GM18867 (cell line): ENCODE data around the gene PLA1A.

ENCODE experiments used
- ATAC-seq: cut with Tn5 transposase; IDR thresholded peaks from one replicate; pipeline ENCODE4 v1.9.1; 2021; ENCODE audit warnings: mild to moderate bottlenecking, moderate library complexity; ENCODE audit not compliant: unreplicated experiment

PLA1A gene

DNA sequence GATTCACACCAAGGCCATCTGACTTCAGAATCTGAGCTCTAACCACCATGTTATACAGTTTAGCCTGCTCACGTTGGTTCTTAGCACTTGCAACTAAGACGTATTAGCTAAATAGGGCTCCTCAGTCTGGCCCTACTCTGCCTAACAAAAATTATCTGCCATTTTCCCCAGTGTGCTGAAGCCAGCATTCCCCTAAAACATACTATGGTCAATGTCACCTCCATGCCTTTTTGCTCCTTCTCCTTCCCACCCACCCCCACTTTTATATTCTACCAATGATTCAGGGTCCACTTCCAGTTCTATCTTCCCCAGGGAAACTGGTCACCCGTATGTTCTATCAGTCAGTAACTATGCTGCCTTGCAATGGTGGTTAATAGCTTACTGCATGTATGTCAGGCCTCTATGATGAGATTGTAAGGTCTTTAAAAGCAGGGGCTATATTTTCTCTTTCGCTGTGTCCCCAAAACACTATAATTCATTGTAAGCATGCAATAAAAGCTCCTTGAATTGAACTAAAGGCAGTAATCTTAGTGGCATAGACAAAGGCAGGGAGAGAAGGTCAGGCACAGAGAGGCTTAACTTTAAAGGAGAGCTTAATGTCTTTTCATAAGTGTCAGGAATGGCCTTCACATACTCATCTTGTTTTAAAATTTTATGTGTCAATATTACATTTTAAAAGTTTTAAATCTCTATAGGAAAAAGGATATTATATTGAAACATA, 39.4 kb downstream of the PLA1A start:
- no peak for ATAC-seq

DNA sequence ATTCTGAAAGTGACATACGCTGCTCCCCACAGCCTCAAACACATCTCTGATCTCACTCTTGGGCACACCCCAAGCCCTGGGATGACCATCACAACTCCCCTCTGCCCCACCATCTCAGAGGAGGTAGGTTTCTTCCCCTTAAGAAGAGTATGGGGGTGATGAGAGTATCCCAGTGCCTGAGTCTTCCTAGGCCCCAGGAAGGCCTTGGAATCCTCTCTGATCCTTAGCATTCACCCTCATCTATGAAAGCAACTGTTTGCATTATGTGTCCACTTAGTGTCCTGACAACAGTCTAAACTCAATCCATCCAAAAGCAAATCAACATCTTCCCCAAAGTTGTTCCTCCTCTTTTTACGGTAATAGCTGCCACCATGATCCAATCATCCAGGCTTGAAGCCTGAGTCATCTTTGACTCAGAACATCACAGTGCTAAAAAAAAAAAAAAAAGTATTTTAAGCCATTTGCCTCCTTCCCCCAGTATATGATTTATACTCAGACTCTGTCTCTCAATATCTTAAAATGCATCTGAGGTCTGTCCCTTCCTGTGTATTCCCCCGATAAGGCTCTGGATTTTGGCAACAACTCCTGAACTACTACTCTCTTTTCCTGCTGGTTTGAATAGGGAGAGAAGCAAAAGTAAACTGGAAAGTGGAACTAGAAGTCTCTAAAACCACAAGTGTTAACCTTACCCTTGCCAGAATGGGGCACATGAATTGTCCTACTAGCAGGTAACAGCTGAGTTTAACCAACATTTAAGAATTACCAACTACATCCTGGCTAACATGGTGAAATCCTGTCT, 40.2 kb downstream of the PLA1A start:
- ATAC-seq = peak; percentile 42

DNA sequence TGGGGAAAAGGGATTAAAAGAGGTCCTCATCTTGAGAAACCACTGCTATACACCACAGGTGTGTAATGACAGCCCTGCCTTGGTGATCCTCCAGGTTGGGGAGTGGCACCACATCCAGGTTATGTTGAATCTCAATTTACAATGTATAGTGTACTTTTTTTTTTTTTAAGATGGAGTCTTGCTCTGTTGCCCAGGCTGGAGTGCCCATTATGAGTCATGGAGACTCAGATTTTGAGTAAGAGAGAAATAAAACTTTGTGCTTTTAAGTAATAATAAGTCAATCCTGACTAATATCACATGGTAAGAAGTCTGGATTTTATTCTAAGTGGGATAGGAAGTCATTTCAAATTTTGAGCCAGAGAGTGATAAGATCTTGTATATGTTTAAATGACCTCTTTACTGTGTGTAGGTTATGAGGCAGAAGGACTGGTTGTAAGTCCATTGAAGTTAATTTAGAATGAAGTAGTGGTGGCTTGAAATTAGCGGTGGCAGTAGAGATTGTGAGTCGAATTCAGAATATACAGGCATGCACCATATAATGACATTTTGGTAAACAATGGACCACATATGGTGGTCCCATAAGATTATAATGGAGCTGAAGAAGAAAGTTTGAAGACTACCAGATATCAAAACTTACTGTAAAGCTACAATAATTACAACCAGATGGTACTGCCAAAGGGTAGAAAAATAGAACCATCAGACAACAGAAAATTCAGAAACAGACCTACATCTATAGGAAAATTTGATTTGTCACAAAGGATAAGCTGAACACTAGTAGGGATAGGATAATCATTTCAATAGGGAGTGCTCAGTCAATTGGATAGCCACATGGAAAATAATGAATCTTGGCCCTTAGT, 42.0 kb downstream of the PLA1A start:
- no peak for ATAC-seq

DNA sequence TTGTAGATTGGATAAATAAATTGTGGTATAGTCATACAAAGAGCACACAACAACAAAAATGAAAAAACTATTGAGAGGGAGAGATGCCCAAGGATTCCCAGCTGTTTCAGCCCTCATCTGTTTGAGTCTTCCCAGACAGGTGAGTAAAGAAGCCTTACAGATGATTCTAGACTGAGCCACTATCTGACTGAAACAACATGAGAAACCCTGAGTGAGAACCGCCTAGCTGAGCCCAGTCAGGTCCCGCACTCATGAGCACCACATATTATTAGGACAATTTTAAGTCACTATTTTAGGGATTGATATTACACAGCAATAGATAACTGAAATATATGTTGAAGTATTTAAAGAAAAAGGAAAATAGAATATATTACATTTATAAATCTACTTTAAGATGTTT, 43.7 kb downstream of the PLA1A start:
- ATAC-seq = no peak

DNA sequence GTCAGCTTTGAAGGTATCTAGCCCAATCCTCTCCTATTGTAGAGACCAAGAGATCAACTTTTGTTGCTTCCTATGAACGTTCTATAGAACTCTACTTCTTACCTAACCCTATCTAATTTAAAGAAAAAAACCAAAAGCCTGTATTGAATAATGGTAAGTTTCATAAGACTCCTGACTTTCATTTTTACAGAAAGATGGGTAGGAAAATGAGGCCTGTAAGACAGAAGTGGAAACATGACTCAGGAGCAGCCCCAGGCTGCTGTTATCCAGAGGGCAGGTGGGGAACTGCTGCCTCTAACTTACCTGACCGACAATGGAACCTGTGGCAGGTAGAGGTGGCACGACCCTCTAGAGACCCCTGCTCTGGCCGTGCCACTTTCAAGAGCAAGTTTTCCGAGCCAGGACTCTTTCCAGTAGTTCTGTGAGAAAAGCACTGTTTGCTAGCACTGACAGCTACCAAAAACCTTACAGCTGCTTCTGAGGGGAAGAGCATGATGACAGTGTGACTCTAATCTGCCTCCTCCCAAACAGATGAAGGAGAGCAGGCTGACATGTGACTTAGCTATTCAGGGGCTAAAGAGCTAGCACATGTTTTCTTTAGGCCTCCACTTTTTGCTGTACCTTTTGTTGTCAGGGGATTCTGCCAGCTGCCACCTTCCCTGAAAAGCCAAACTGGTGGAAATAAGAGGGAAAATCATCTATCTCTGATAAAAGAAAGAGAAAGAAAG, 45.2 kb downstream of the PLA1A start:
- no peak for ATAC-seq

DNA sequence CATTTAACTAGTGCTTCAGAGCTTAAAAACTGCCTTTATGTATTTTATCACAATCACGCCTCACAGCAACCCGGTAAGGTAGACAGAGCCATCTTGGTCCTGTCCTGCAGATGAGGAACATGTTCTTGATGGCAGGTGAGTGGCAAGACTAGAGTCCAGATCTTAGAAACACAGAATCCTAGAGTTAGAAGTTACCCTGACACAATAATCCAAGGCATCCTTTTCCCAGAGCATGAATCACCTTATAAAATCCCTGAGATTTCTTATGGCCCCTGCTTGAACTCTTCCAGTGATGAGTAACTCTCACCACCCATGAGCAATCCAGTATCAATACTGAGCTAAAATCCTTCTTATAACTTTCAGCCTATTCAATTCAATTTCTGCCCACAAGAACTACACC, 45.8 kb downstream of the PLA1A start:
- ATAC-seq = no peak

DNA sequence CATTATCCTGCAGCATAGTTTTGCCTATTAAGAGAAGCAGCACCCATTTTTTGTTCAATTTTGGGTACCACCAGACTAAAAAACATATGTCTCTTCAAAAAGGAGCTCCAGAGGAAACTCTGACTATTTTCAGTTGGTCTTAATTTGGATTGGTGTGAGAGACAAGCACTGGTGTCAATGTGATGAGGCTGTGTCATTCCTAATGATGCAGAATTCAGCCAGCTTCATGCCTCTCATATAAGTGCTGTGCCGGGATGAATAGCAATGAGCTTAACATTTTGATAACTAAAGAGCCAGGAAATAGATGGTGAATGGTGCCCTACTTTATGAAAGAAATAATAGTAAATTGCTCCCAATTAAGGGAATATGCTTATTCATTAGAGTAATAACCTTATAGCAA, 46.8 kb downstream of the PLA1A start:
- ATAC-seq = no peak

DNA sequence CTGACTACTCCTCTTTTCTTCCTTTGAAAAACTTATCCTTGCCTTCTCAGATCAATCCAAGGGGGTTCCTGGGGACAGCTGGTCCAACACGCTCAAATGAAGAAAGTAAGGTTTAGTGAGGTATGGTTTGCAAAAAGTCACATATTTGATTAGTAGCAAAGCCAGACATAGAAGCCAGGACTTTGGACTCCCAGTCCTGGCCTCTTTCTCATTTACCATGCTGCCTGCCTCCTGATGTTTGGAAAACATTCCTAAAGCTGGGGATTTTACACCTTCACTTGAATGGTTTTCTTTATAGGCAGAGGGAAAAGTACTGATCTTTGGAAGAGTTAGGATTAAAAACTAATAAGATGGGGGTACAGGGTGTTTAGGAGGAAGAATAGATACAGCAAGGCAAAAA, 48.1 kb downstream of the PLA1A start:
- no peak for ATAC-seq

DNA sequence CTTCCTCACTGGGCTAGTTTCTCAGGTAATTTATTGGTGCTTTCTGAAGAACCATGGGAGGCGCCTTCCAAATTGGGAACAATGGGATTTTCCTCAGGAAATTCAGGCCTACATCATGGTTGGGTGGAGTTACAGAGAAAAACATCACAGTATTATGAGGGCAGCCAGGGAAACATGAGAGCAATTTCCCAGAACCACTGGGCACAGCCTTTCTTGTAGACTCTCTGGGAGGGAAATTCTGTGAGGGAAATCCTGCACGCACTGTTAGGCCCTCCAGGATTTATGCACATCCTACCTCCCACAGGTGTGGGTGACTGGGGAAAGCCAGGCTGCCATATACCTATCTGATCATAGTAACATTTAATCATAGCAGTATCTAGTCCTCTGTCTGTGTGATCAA, 49.5 kb downstream of the PLA1A start:
- ATAC-seq = no peak

DNA sequence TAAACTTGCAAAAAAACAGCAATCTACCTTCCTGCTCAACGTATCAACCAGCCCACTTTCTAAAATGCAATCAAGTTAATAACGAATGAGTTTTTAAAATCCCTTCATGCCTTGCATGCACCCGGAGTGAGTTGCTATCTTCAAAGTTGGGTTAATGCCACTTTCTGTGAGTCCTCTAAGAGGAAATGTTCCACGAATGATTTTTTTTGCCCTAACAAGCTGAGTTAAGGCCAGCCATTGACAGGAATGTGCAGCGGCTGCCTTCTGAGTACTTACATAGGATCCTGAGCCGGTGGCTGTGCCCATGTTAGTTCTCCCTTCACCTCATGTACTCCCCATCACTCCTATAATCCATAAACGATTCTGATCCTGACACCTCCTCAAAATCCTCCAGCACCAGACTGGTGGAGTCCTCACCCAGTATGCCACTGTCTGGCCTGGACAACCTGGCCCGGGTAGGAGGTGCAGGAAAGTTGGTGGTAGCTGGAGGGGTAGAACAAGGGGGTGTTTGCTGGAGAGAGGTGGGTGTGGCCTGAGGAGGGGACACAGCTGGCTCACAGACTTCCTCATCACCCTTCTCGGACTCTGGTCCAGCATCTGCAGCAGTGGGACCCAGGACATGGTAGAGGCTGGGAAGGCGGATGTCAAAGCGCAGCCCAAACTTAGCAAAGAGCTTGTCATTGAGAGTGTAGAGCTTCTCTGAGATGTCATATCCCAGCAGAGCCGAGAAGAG, 50.3 kb downstream of the PLA1A start:
- no peak for ATAC-seq

DNA sequence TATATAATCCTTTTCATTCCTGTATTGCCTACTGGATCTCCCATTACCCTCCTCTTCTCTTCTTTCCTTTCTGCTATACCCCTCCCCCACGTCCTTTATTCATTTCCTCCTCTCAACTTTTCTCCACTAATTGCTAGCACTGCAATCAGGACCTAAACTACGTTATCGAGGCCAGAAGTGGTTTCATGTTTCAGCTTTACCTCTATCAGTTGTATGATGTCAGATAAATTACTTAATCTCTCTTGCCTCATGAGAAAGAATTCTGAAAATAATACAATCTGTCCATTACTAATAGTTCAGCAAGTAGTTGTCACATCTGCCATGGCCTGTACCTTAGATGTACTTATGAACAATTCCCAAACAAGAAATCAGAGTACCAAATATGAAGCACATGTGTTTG, 52.1 kb downstream of the PLA1A start:
- ATAC-seq = no peak

DNA sequence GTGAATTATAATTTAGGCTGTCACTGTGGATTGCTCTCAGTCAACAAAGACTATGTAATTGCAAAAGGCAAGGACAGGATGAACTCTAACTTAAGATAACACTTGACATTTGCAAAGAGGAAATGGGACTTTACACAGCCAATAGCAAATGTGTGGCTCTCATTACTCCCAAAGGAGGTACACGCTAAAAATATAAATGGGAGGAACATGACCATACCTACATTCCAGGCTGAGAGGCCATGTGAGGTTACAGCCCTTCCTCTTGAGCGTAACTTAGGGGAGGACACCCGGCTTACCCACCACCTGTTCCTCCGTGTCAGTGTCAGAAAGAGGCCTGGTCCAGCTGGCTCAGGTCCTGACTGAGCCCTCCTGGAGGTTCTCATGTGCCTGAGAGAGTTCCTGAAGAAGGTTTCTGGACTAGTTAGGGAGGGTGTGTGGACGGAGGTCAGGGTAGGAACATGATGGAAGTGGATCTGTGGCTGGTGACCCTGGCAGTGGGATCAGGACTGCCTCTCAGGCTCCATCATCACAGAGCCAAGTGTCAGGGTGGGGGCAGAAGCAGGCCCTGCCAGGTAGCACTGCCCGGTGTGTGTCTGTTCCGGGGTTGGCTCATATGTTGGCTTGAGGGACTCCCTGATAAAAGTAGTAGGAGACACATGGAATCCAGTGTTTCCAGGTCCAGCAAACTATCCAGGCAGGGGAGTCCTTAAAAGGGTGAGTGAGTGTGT, 54.8 kb downstream of the PLA1A start:
- no peak for ATAC-seq

DNA sequence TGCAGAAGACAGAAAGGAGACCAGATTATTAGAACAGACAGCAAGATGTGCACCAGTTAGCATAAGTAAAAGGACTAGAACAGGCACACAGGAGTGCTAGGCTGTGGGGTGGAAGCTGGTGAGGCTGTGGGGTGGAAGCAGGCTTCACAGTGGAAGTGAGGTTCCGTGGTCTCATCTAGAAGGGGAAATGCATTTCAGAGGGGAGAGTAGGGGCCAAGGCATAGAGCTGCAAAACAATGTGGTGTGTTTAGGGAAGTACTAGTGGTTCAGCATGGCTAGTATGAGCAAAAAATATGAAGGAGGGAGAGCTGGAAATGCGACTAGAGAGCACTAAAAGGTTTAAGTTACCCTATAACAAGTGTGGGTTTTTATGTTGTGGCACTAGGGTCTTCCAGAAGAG, 56.2 kb downstream of the PLA1A start:
- ATAC-seq = no peak

DNA sequence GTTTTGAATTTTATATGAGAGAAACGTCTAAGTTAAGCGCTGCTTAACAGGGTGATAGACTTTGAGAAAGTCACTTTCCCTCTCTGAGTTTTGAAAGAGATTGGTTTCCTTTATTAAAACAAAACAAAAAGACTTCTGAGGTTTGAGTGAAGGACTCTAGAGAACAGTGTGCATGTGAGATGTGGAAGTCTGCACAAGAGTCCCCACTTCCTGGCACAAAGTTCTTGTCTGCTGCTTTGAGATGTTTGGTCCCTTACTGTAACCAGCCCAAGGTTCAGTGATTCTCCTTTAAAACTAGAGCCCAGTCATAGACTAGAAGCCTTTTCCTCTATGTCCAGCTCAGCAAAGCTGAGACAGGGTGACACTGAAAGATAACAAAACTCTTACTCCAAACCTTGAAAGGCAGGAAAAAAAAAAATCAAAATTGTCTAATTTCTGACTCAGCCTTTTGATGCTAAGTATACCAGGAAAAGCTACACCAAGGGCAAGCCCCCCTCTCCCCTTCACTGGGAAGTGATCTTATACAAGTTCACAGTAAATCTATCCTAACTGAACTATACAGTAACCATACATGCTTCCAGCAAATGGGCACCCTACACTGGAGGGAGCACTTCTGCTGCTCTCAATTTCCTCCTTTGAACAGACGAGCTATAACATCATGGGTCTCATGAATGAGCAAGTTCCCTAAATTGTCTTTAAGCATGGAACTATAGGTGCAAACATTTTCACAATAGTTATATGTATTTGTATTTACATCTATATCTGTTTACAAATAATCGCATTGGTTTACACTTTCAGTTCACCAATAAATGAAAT, 60.4 kb downstream of the PLA1A start:
- no peak for ATAC-seq

DNA sequence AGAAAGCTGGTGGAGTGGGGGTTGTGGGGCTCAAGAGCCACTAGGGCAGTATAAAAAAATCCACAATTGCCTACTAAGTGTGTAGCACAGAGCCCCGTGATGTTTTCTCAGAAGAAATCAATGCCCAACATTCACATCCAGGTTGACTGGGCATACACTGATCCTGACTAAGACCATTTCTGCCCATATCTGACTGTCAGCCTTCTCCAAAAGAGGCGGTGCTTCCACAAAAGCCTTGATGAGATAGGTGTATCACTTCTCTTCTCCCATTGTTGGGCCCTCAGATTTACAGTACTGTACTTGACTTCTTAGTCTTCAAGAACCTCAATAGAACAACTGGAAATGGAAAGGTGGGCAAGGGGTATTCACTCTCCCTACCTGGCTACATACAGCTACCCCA, 61.3 kb downstream of the PLA1A start:
- no peak for ATAC-seq

DNA sequence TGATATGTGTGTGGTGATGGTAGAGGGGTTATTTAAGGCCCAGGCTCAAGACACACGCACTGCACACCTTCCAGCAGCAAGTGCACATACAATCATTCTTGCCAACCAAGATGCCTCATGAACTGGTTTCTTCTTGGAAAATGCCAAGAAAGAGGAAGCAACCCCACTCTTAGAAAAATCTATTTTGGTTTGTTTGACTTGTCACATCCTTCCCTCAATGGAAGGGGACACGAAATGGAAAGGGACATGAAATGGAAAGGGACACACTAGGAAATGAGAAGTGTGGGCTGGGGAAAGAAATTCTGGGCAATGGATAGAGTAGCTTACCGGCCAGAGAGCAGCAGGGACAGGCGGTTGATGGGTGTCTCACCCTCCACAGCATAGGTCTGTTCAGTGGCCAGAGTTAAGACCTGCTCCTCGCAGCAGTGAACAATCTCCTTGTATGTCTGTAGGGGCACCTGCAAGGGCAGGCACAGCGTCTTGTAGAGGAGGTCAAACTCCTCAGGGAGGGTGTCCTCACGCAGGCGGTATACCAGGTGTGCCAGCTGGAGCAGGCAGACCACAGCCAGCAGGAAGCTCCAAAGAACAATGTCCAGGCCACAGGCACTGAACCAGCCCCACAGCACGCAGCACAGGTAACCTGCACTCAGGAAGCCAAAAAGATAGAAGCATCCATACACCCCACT, 62.1 kb downstream of the PLA1A start:
- ATAC-seq = no peak

DNA sequence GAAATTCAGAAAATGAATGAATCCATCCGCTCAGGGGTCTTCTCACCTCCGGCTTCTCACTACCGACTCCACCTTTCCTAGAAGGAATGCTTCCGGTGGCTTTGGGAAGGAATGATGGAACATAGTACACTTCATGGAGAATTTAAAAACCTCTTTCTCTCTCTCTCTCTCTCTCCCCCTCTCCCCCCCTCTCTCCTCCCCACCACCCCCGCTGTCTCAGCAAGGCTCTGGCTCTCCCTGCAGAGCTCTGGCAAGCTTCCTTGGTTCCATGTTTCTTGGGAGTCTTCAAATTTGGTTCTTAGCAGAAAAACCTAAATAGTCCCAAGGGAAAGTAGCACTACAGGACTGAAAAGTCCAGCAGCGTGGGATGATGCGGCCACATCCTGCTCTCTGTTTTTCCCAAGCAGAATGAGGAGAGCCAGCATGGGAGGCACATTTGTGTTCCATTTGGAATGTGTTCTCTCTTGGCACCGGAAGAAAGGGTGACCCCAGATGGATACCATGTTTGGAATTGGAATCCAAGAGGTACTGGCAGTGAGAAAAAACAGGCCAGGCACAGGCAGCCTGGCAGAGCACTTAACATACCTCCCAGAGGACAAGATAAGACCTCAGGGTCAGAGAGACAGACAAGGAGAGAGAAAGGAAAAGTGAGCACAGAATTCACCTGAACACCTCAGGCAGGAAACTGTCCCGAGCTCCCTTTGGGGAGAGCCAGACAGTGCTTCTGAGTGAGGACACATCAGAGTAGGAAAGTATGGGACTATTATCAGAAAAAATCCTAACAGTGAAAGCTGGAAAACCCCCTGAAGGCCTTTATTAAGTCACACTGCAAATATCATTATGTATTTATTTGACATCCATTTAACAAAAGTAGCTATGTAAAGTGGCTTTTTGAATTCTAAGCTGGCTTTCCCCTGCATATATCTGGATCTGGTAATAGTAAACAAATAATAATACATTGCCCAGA, 63.1 kb downstream of the PLA1A start, which contains the start of gene POPDC2:
TSS of gene POPDC2 (minus strand) at position 116 of the 967 bp plus-strand sequence. CDS start 166 bp downstream, outside the sequence.
- no peak for ATAC-seq
